HCT116 (cell line): ENCODE data around the gene ATXN1.

ENCODE experiments used
- ATF3 ChIP-seq: IDR thresholded peaks from 2 replicates; pipeline ENCODE4 v1.6.1; 2012
- CEBPB ChIP-seq: IDR thresholded peaks from 2 replicates; pipeline ENCODE4 v1.6.1; 2012; ENCODE audit warnings: low read depth
- CTCF ChIP-seq, 3 experiments: fragments of 200-600 bp in 1 of 3; sonication (generic) in 1 of 3; IDR thresholded peaks in 2 of 3; conservative IDR thresholded peaks in 1 of 3; 2 replicates each; pipeline ENCODE4 v1.5.1; 2012 to 2017; ENCODE audit warnings: low read depth in 2 of 3, low read length in 2 of 3, antibody characterized with exemption in 1 of 3, borderline replicate concordance in 1 of 3, control low read depth in 1 of 3, mild to moderate bottlenecking in 1 of 3, mixed read lengths in 1 of 3, mixed run types in 1 of 3, moderate library complexity in 1 of 3; ENCODE audit not compliant: insufficient read depth in 1 of 3
- EZH2phosphoT487 ChIP-seq: fragments of 200-600 bp; IDR thresholded peaks from 2 replicates; pipeline ENCODE4 v1.6.1; 2018; ENCODE audit warnings: antibody characterized with exemption, borderline replicate concordance
- POLR2A ChIP-seq: IDR thresholded peaks from 2 replicates; pipeline ENCODE4 v1.7.0; 2011; ENCODE audit warnings: borderline replicate concordance; ENCODE audit not compliant: insufficient read depth, insufficient read length; ENCODE audit errors: extremely low read depth
- ZFX ChIP-seq: fragments of 450-650 bp; IDR thresholded peaks from 2 replicates; pipeline ENCODE4 v1.6.1; 2017
- ZNF274 ChIP-seq: fragments of 200-500 bp; sonication (Bioruptor generic); IDR thresholded peaks from 2 replicates; pipeline ENCODE4 v1.6.1; 2014; ENCODE audit warnings: mild to moderate bottlenecking, low read depth, low read length, inconsistent platforms

GRCh38 chr6:16572943-16573342 lies 188.3 kb downstream of the ATXN1 start:
- TF ChIP-seq POLR2A (no peak), CTCF (IDR thresholded peaks at IDR 0.05 in 2 of 3, conservative IDR thresholded peaks at IDR 0.05 in 1 of 3; ENCODE audit: borderline replicate concordance in 1 of 3, insufficient read depth in 1 of 3, low read depth in 2 of 3, low read length in 2 of 3) (no peak), ATF3 (no peak), ZNF274 (no peak), CEBPB (no peak), EZH2phosphoT487 (no peak), ZFX (no peak)
